ENCODE data around the gene PM20D2. TPM values are rescaled to one million over a fixed set of nuclear protein-coding genes. Genes with fewer than 3 reads are reported as not detected.

The PM20D2 gene
- polyA plus RNA-seq, 3 donors = 1.2 to 2.1 (median 1.4) TPM

- no peak for TF ChIP-seq CTCF (IDR thresholded peaks at IDR 0.05)
- Histone ChIP-seq H3K27ac (ENCODE audit: low read depth in 1 of 2, low read length in 2 of 2) (no peak within 1 kb of the TSS), H4K20me1 (ENCODE audit: insufficient read depth, low read length) (no peaks in the 10 kb centered on the region), H3K27me3 (ENCODE audit: control insufficient read depth in 2 of 2, insufficient read depth in 2 of 2, low read length in 2 of 2) (peaks cover 3 to 17% of the 10 kb centered on the region in 2 donors), H3K79me2 (ENCODE audit: insufficient read depth, low read length) (no peaks in the 10 kb centered on the region), H2AFZ (ENCODE audit: insufficient read depth, low read depth, low read length, poor library complexity, severe bottlenecking) (peak within 1 kb of the TSS; percentile 86), H3K9me3 (replicated peaks in 1 of 2; ENCODE audit: control insufficient read depth in 1 of 2, insufficient read depth in 1 of 2, low read length in 2 of 2) (no peaks in the 10 kb centered on the region), H3K36me3 (replicated peaks in 1 of 2; ENCODE audit: control insufficient read depth in 1 of 2, insufficient read depth in 2 of 2, low read length in 2 of 2) (no peaks in the 10 kb centered on the region), H3K4me2 (replicated peaks; ENCODE audit: extremely low read depth, low read length, poor library complexity, severe bottlenecking) (peak within 1 kb of the TSS; percentile 88), H3K4me1 (ENCODE audit: control insufficient read depth in 1 of 2, insufficient read depth in 2 of 2, low read length in 2 of 2) (peaks cover 8 to 12% of the 10 kb centered on the region in 2 donors), H3K4me3 (replicated peaks in 1 of 3; ENCODE audit: low read depth in 2 of 3, low read length in 3 of 3) (peak within 1 kb of the TSS; percentile 28 to 81 (median 34)), H3K9ac (ENCODE audit: insufficient read depth, low read length, poor library complexity, severe bottlenecking) (peak within 1 kb of the TSS; percentile 57)
- Mint-ChIP-seq H3K4me1 (peaks cover 8% of the 10 kb centered on the region), H3K9me3 (peaks cover 0 to 6% (median 3%) of the 10 kb centered on the region in 7 donors), H3K27ac (peak within 1 kb of the TSS in 2 of 7 donors; percentile 15 to 81), H3K27me3 (ENCODE audit: low read depth in 3 of 3) (peaks cover 9 to 19% (median 10%) of the 10 kb centered on the region in 3 donors), H3K4me3 (peak within 1 kb of the TSS; percentile 80 to 93), H3K36me3 (no peaks in the 10 kb centered on the region)
- intact Hi-C loops (cut with micrococcal nuclease) = no loop called here
- under 1% methylated on average over 104 of the region's 106 CpGs for WGBS (ENCODE audit: insufficient coverage)
- DNase-seq = peak; percentile 32 to 34 (median 33)
Measured at GRCh38 chr6:89117211-89118108, 28.4 kb upstream of the PM20D2 start, which contains the start of gene SRSF12. SRSF12 (minus strand) TSS chr6:89118071; CDS start chr6:89117887, 184 bp downstream.

DNA sequence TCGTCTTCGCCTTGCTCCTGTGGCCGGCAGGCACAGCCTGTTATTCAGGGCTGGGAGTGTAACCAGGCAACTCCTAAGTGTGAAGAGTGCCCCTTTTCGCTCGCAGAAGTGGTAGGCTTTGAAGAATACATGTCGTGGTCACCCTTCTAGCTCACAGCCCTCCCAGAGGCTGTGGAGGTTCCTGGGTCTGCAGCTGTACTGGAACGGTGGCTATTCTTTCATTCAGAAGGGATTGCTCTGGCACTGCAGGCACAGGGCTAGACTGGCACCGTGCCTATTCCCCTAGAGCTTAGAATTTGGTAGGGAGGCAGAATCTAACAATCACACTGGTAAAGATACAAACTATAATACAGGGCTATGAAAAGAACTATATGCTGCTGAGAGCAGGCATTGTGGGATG is 26.9 kb upstream of the PM20D2 start:
- Mint-ChIP-seq H3K4me1 (peaks cover 8% of the 10 kb centered on the region), H3K36me3 (no peaks in the 10 kb centered on the region), H3K27ac (no peak overlapping the region), H3K4me3 (peak overlapping the region in 1 of 2 donors; percentile 1), H3K9me3 (peaks cover 0 to 6% (median 3%) of the 10 kb centered on the region in 7 donors), H3K27me3 (ENCODE audit: low read depth in 3 of 3) (peaks cover 8 to 19% (median 9%) of the 10 kb centered on the region in 3 donors)
- H2AFZ ChIP-seq (ENCODE audit: insufficient read depth, low read depth, low read length, poor library complexity, severe bottlenecking) = no peak overlapping the region
- H3K4me2 ChIP-seq (replicated peaks; ENCODE audit: extremely low read depth, low read length, poor library complexity, severe bottlenecking) = no peak overlapping the region
- WGBS (ENCODE audit: insufficient coverage) = no CpG with 5 or more reads among the region's 8 CpGs
- no peaks in the 10 kb centered on the region for H4K20me1 ChIP-seq (ENCODE audit: insufficient read depth, low read length)
- no peaks in the 10 kb centered on the region for H3K79me2 ChIP-seq (ENCODE audit: insufficient read depth, low read length)
- DNase-seq = no peak
- H3K9ac ChIP-seq (ENCODE audit: insufficient read depth, low read length, poor library complexity, severe bottlenecking) = no peak overlapping the region
- H3K9me3 ChIP-seq (replicated peaks in 1 of 2; ENCODE audit: control insufficient read depth in 1 of 2, insufficient read depth in 1 of 2, low read length in 2 of 2) = no peaks in the 10 kb centered on the region
- H3K36me3 ChIP-seq (replicated peaks in 1 of 2; ENCODE audit: control insufficient read depth in 1 of 2, insufficient read depth in 2 of 2, low read length in 2 of 2) = no peaks in the 10 kb centered on the region
- H3K4me3 ChIP-seq (replicated peaks in 1 of 3; ENCODE audit: low read depth in 2 of 3, low read length in 3 of 3) = no peak overlapping the region
- no peak overlapping the region for H3K27ac ChIP-seq (ENCODE audit: low read depth in 1 of 2, low read length in 2 of 2)
- peaks cover 8 to 12% of the 10 kb centered on the region in 2 donors for H3K4me1 ChIP-seq (ENCODE audit: control insufficient read depth in 1 of 2, insufficient read depth in 2 of 2, low read length in 2 of 2)
- no peak for TF ChIP-seq CTCF (IDR thresholded peaks at IDR 0.05)
- intact Hi-C loops (cut with micrococcal nuclease) = no loop called here
- peaks cover 3 to 17% of the 10 kb centered on the region in 2 donors for H3K27me3 ChIP-seq (ENCODE audit: control insufficient read depth in 2 of 2, insufficient read depth in 2 of 2, low read length in 2 of 2)

Data from CD14-positive monocyte (primary cell).